Sigmoid colon (tissue), 4 donors: ENCODE data around the gene FSD1.

ENCODE experiments used
- POLR2A ChIP-seq, 2 donors: fragments of 450-650 bp; IDR thresholded peaks; one replicate each; pipeline ENCODE4 v1.6.1; 2016; ENCODE audit warnings: antibody characterized with exemption in 2 of 2, mild to moderate bottlenecking in 2 of 2, moderate library complexity in 2 of 2
- POLR2AphosphoS5 ChIP-seq, 4 donors: sonication (generic); formaldehyde crosslinking; IDR thresholded peaks; one replicate each; pipeline ENCODE4 v1.6.1; 2017; ENCODE audit warnings: antibody characterized with exemption in 4 of 4
- TF ChIP-seq, protein P1 (sequence below), 4 experiments: fragments of 450-650 bp in 3 of 4; fragments of 200-600 bp in 1 of 4; IDR thresholded peaks; one replicate each; pipeline ENCODE4 v1.5.1; 2016 to 2019; ENCODE audit warnings: antibody characterized with exemption in 4 of 4, mild to moderate bottlenecking in 3 of 4, moderate library complexity in 2 of 4

DNA sequence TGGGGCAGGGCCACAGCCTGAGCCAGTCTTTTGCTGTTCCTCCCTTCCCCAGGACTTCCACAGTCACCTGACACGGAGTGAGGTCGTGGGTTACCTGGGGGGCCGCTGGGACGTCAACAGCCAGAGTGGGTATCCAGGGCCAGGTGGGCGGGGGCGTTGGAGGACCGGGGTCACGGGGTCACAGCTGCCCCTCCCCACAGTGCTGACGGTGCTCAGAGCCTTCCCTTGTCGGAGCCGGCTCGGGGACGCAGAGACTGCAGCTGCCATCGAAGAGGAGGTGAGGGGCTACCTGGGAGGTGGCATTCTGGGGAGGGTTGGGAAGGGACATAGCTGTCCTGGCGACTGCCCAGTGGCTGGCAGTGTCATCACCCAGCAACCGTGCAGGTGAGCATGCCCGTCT lies 50.5 kb downstream of the FSD1 start:
- TF ChIP-seq POLR2A (IDR thresholded peaks at IDR 0.05) (no peak), POLR2AphosphoS5 (IDR thresholded peaks at IDR 0.05) (no peak)
- TF ChIP-seq, protein P1, sequence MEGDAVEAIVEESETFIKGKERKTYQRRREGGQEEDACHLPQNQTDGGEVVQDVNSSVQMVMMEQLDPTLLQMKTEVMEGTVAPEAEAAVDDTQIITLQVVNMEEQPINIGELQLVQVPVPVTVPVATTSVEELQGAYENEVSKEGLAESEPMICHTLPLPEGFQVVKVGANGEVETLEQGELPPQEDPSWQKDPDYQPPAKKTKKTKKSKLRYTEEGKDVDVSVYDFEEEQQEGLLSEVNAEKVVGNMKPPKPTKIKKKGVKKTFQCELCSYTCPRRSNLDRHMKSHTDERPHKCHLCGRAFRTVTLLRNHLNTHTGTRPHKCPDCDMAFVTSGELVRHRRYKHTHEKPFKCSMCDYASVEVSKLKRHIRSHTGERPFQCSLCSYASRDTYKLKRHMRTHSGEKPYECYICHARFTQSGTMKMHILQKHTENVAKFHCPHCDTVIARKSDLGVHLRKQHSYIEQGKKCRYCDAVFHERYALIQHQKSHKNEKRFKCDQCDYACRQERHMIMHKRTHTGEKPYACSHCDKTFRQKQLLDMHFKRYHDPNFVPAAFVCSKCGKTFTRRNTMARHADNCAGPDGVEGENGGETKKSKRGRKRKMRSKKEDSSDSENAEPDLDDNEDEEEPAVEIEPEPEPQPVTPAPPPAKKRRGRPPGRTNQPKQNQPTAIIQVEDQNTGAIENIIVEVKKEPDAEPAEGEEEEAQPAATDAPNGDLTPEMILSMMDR (IDR thresholded peaks at IDR 0.05), result no peak
